GM18870 (cell line): ENCODE measurements around the gene AQR.
"Not testable (repeated sequence)": the region's sequence is repeated elsewhere in the genome, so short reads cannot be mapped to it uniquely, and the experiment has no call there.

Experiments used
- ATAC-seq: cut with Tn5 transposase; IDR thresholded peaks from one replicate; pipeline ENCODE4 v1.9.1; 2021; ENCODE audit warnings: moderate library complexity; ENCODE audit not compliant: unreplicated experiment

Gene AQR

GRCh38 chr15:34953851-34954250 is 15.7 kb downstream of the AQR start:
- no peak for ATAC-seq

- ATAC-seq, result no peak
These were observed 17.1 kb downstream of the AQR start for GRCh38 chr15:34952481-34952880.

- ATAC-seq, result no peak
These were observed 17.5 kb downstream of the AQR start for GRCh38 chr15:34951993-34952392.

GRCh38 chr15:34944936-34945335 is 24.6 kb downstream of the AQR start:
- no peak for ATAC-seq

GRCh38 chr15:34943711-34944110 is 25.8 kb downstream of the AQR start:
- ATAC-seq, result no peak

- not testable (repeated sequence) for ATAC-seq
These were observed 26.3 kb downstream of the AQR start for GRCh38 chr15:34943264-34943663.

- no peak for ATAC-seq
These were observed 27.2 kb downstream of the AQR start for GRCh38 chr15:34942363-34942762.

GRCh38 chr15:34941831-34942230 is 27.7 kb downstream of the AQR start:
- ATAC-seq, result no peak

GRCh38 chr15:34941185-34941698 is 28.3 kb downstream of the AQR start:
- no peak for ATAC-seq

- ATAC-seq, result no peak
These were observed 36.0 kb downstream of the AQR start for GRCh38 chr15:34933432-34933975.

GRCh38 chr15:34928349-34928748 is 41.2 kb downstream of the AQR start:
- ATAC-seq, result not testable (repeated sequence)

GRCh38 chr15:34927726-34928125 is 41.8 kb downstream of the AQR start:
- no peak for ATAC-seq

GRCh38 chr15:34914317-34914716 is 55.2 kb downstream of the AQR start:
- no peak for ATAC-seq

- ATAC-seq, result no peak
These were observed 64.5 kb downstream of the AQR start for GRCh38 chr15:34905047-34905446.

GRCh38 chr15:34904527-34904926 is 65.0 kb downstream of the AQR start:
- no peak for ATAC-seq

GRCh38 chr15:34900748-34901147 is 68.8 kb downstream of the AQR start:
- no peak for ATAC-seq

GRCh38 chr15:34896183-34896582 is 73.4 kb downstream of the AQR start:
- ATAC-seq, result no peak

- ATAC-seq, result no peak
These were observed 75.6 kb downstream of the AQR start for GRCh38 chr15:34893967-34894366.

- ATAC-seq, result no peak
These were observed 76.5 kb downstream of the AQR start for GRCh38 chr15:34892963-34893591.

GRCh38 chr15:34890424-34890823 is 79.1 kb downstream of the AQR start:
- no peak for ATAC-seq

- no peak for ATAC-seq
These were observed 80.1 kb downstream of the AQR start for GRCh38 chr15:34889476-34889875.

- no peak for ATAC-seq
These were observed 83.4 kb downstream of the AQR start for GRCh38 chr15:34886134-34886533.

GRCh38 chr15:34883633-34884032 is 85.9 kb downstream of the AQR start:
- ATAC-seq, result no peak
